HCT116 (cell line): ENCODE data around the gene PLCB4. TPM values are rescaled to one million over a fixed set of nuclear protein-coding genes. Genes with fewer than 3 reads are reported as not detected.

Experiments used
- ATAC-seq: fragments of 200-7000 bp; cut with Tn5 transposase; 2 replicates; pipeline ENCODE4 v1.9.1; 2020; ENCODE audit warnings: mild to moderate bottlenecking, moderate library complexity
- BruUV-seq: library from RNA; stranded (reverse); fragments of 400-500 nt; replicated peaks from 2 replicates; lab custom pipeline; 2021; lab: Mats Ljungman, UMichigan
- CTCF ChIA-PET: fragments of 300-600 bp; sonication (Branson Sonifier 250); formaldehyde crosslinking; loops from one replicate; lab custom pipeline; 2021; ENCODE audit warnings: antibody characterized with exemption; lab: Charles Lee
- POLR2A ChIA-PET: fragments of 300-600, 350-600 bp; sonication (Branson Sonifier 250); formaldehyde crosslinking; loops from one replicate; lab custom pipeline; 2021; ENCODE audit warnings: antibody characterized with exemption; lab: Charles Lee
- RAD21 ChIA-PET, 2 experiments: fragments of 300-600 bp; sonication (Branson Sonifier 250); formaldehyde crosslinking; loops; one replicate each; lab custom pipeline; 2023; ENCODE audit warnings: low total read pairs in 2 of 2; ENCODE audit not compliant: uncharacterized antibody in 2 of 2, unreplicated experiment in 2 of 2, low non-redundant PET in 1 of 2; lab: Charles Lee
- DNase-seq: peaks from one replicate; pipeline ENCODE4 v3.0.0-alpha.2; 2010; ENCODE audit warnings: low read depth, low spot score
- H2AFZ ChIP-seq: fragments of 200-600 bp; shearing (Covaris generic), sonication (generic); 2 replicates; pipeline ENCODE4 v1.6.1; 2017; ENCODE audit warnings: low read depth, mixed run types, mixed read lengths, antibody characterized with exemption, low read length; ENCODE audit not compliant: poor library complexity, severe bottlenecking
- H3K27ac ChIP-seq: 2 replicates; pipeline ENCODE4 v1.5.1; 2012; ENCODE audit warnings: low read depth, low read length
- H3K27me3 ChIP-seq: fragments of 200-600 bp; sonication (generic); 2 replicates; pipeline ENCODE4 v1.6.1; 2016; ENCODE audit warnings: mixed run types, low read length, mixed read lengths; ENCODE audit not compliant: insufficient read depth
- H3K36me3 ChIP-seq, 2 experiments: fragments of 200-500 bp in 1 of 2; fragments of 200-600 bp in 1 of 2; sonication (Bioruptor generic) in 1 of 2; sonication (generic) in 1 of 2; 2 replicates each; pipeline versions ENCODE4 v1.5.1 to v1.6.1; 2014 to 2016; ENCODE audit warnings: low read length in 2 of 2, inconsistent platforms in 1 of 2, mixed read lengths in 1 of 2, mixed run types in 1 of 2; ENCODE audit not compliant: insufficient read depth in 2 of 2, control insufficient read depth in 1 of 2
- H3K4me1 ChIP-seq, 2 experiments: fragments of 200-600 bp in 1 of 2; sonication (generic) in 1 of 2; 2 replicates each; pipeline versions ENCODE4 v1.5.1 to v1.6.1; 2012 to 2017; ENCODE audit warnings: low read length in 2 of 2, inconsistent platforms in 1 of 2, mild to moderate bottlenecking in 1 of 2, mixed read lengths in 1 of 2, mixed run types in 1 of 2, moderate library complexity in 1 of 2; ENCODE audit not compliant: insufficient read depth in 2 of 2, control insufficient read depth in 1 of 2
- H3K4me2 ChIP-seq: fragments of 200-600 bp; sonication (generic); 2 replicates; pipeline ENCODE4 v1.6.1; 2017; ENCODE audit warnings: mixed run types, low read length, mixed read lengths
- H3K4me3 ChIP-seq, 2 experiments: fragments of 200-600 bp in 1 of 2; sonication (generic) in 1 of 2; replicated peaks in 1 of 2; 2 replicates each; pipeline ENCODE4 v1.5.1; 2011 to 2016; ENCODE audit warnings: low read length in 2 of 2, control low read depth in 1 of 2, low read depth in 1 of 2, mild to moderate bottlenecking in 1 of 2, mixed read lengths in 1 of 2, mixed run types in 1 of 2
- H3K79me2 ChIP-seq: fragments of 200-600 bp; sonication (generic); 2 replicates; pipeline ENCODE4 v1.6.1; 2017; ENCODE audit warnings: mild to moderate bottlenecking, mixed run types, low read length, moderate library complexity, mixed read lengths; ENCODE audit not compliant: insufficient read depth
- H3K9ac ChIP-seq: fragments of 200-600 bp; sonication (generic); 2 replicates; pipeline ENCODE4 v1.6.1; 2016; ENCODE audit warnings: low read length, mixed read lengths
- H3K9me2 ChIP-seq: fragments of 200-600 bp; sonication (generic), shearing (Covaris generic); 2 replicates; pipeline ENCODE4 v1.6.1; 2017; ENCODE audit warnings: mixed run types, mild to moderate bottlenecking, moderate library complexity; ENCODE audit not compliant: insufficient read depth
- H3K9me3 ChIP-seq, 2 experiments: fragments of 200-500 bp in 1 of 2; fragments of 200-600 bp in 1 of 2; sonication (Bioruptor generic) in 1 of 2; sonication (generic) in 1 of 2; 2 replicates each; pipeline ENCODE4 v1.6.1; 2014 to 2017; ENCODE audit warnings: low read length in 2 of 2, mixed read lengths in 2 of 2, inconsistent platforms in 1 of 2, low read depth in 1 of 2, mild to moderate bottlenecking in 1 of 2, mixed run types in 1 of 2, moderate library complexity in 1 of 2; ENCODE audit not compliant: control insufficient read depth in 1 of 2, insufficient read depth in 1 of 2
- H4K20me1 ChIP-seq: fragments of 200-600 bp; sonication (generic), shearing (Covaris generic); 2 replicates; pipeline ENCODE4 v1.6.1; 2017; ENCODE audit warnings: mixed run types, mild to moderate bottlenecking, moderate library complexity; ENCODE audit not compliant: insufficient read depth
- CBX3 ChIP-seq: IDR thresholded peaks from 2 replicates; pipeline ENCODE4 v1.6.1; 2012; ENCODE audit warnings: low read depth
- CEBPB ChIP-seq: IDR thresholded peaks from 2 replicates; pipeline ENCODE4 v1.6.1; 2012; ENCODE audit warnings: low read depth
- EGR1 ChIP-seq: IDR thresholded peaks from 2 replicates; pipeline ENCODE4 v1.6.1; 2012; ENCODE audit warnings: low read depth
- EZH2phosphoT487 ChIP-seq: fragments of 200-600 bp; IDR thresholded peaks from 2 replicates; pipeline ENCODE4 v1.6.1; 2018; ENCODE audit warnings: antibody characterized with exemption, borderline replicate concordance
- FOSL1 ChIP-seq: IDR thresholded peaks from 2 replicates; pipeline ENCODE4 v1.6.1; 2012; ENCODE audit warnings: low read depth
- JUND ChIP-seq: IDR thresholded peaks from 2 replicates; pipeline ENCODE4 v1.6.1; 2012
- MAX ChIP-seq: IDR thresholded peaks from 2 replicates; pipeline ENCODE4 v1.6.1; 2012
- POLR2A ChIP-seq: IDR thresholded peaks from 2 replicates; pipeline ENCODE4 v1.7.0; 2011; ENCODE audit warnings: borderline replicate concordance; ENCODE audit not compliant: insufficient read depth, insufficient read length; ENCODE audit errors: extremely low read depth
- RAD21 ChIP-seq: IDR thresholded peaks from 2 replicates; pipeline ENCODE4 v1.6.1; 2012; ENCODE audit warnings: low read depth, mild to moderate bottlenecking
- SIN3A ChIP-seq: IDR thresholded peaks from 2 replicates; pipeline ENCODE4 v1.6.1; 2012; ENCODE audit warnings: low read depth
- SP1 ChIP-seq: IDR thresholded peaks from 2 replicates; pipeline ENCODE4 v1.6.1; 2012; ENCODE audit warnings: low read depth
- SRF ChIP-seq: IDR thresholded peaks from 2 replicates; pipeline ENCODE4 v1.6.1; 2012; ENCODE audit warnings: low read depth
- YY1 ChIP-seq: IDR thresholded peaks from 2 replicates; pipeline ENCODE4 v1.6.1; 2011; ENCODE audit warnings: low read length, low read depth, moderate library complexity, mild to moderate bottlenecking; ENCODE audit not compliant: insufficient replicate concordance; ENCODE audit errors: extremely low read depth
- ZFX ChIP-seq: fragments of 450-650 bp; IDR thresholded peaks from 2 replicates; pipeline ENCODE4 v1.6.1; 2017
- ZNF274 ChIP-seq: fragments of 200-500 bp; sonication (Bioruptor generic); IDR thresholded peaks from 2 replicates; pipeline ENCODE4 v1.6.1; 2014; ENCODE audit warnings: mild to moderate bottlenecking, low read depth, low read length, inconsistent platforms
- intact Hi-C: fragments of 100-400 bp; cut with micrococcal nuclease; formaldehyde crosslinking; loops from 2 replicates; pipeline ENCODE4 v1.10.0; 2022
- total RNA-seq: library from RNA; stranded (reverse); gene quantifications from one replicate; pipeline ENCODE4 v1.2.1, GENCODE V29; 2021; ENCODE audit not compliant: unreplicated experiment
- TF ChIP-seq, protein P1 (sequence below): IDR thresholded peaks from 2 replicates; pipeline ENCODE4 v1.6.1; 2011; ENCODE audit warnings: mild to moderate bottlenecking, low read length, moderate library complexity; ENCODE audit not compliant: insufficient replicate concordance; ENCODE audit errors: extremely low read depth
- TF ChIP-seq, protein P2 (sequence below): IDR thresholded peaks from 2 replicates; pipeline ENCODE4 v1.6.1; 2012
- TF ChIP-seq, protein P3 (sequence below): IDR thresholded peaks from 2 replicates; pipeline ENCODE4 v1.6.1; 2012; ENCODE audit warnings: low read depth

The PLCB4 gene
- total RNA-seq, 1 experiment from 2014 or later: 2.5 TPM

- ATAC-seq (no peak), DNase-seq (no peak)
- Histone ChIP-seq H3K79me2 (no peaks in the 10 kb centered on the region), H3K9me2 (no peaks in the 10 kb centered on the region), H4K20me1 (no peaks in the 10 kb centered on the region), H3K9me3 (no peaks in the 10 kb centered on the region), H3K4me1 (no peaks in the 10 kb centered on the region), H3K36me3 (no peaks in the 10 kb centered on the region), H3K9ac (no peak overlapping the region), H3K4me2 (no peak overlapping the region), H3K27ac (no peak overlapping the region), H3K4me3 (no peak overlapping the region), H2AFZ (no peak overlapping the region), H3K27me3 (no peaks in the 10 kb centered on the region)
- ChIA-PET POLR2A (no interaction called here), CTCF (interaction anchor here (1.0 kb wide), 1 partner anchor 561 kb away, joined by 3 read pairs; no protein-coding TSS in a partner anchor), RAD21 (no interaction called here)
- no TSS peak for BruUV-seq
- no peak for TF ChIP-seq RAD21
- no peak for TF ChIP-seq FOSL1
- no peak for TF ChIP-seq ZFX
- no peak for TF ChIP-seq SIN3A
- no peak for TF ChIP-seq ZNF274
- TF ChIP-seq JUND: no peak
- no peak for TF ChIP-seq EZH2phosphoT487
- TF ChIP-seq, protein P1, sequence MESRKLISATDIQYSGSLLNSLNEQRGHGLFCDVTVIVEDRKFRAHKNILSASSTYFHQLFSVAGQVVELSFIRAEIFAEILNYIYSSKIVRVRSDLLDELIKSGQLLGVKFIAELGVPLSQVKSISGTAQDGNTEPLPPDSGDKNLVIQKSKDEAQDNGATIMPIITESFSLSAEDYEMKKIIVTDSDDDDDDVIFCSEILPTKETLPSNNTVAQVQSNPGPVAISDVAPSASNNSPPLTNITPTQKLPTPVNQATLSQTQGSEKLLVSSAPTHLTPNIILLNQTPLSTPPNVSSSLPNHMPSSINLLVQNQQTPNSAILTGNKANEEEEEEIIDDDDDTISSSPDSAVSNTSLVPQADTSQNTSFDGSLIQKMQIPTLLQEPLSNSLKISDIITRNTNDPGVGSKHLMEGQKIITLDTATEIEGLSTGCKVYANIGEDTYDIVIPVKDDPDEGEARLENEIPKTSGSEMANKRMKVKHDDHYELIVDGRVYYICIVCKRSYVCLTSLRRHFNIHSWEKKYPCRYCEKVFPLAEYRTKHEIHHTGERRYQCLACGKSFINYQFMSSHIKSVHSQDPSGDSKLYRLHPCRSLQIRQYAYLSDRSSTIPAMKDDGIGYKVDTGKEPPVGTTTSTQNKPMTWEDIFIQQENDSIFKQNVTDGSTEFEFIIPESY: no peak
- no peak for TF ChIP-seq CEBPB
- no peak for TF ChIP-seq YY1
- no peak for TF ChIP-seq POLR2A
- no peak for TF ChIP-seq EGR1
- TF ChIP-seq CBX3: no peak
- TF ChIP-seq, protein P2, sequence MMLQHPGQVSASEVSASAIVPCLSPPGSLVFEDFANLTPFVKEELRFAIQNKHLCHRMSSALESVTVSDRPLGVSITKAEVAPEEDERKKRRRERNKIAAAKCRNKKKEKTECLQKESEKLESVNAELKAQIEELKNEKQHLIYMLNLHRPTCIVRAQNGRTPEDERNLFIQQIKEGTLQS: no peak
- TF ChIP-seq SP1: no peak
- no peak for TF ChIP-seq MAX
- no peak for TF ChIP-seq SRF
- TF ChIP-seq, protein P3, sequence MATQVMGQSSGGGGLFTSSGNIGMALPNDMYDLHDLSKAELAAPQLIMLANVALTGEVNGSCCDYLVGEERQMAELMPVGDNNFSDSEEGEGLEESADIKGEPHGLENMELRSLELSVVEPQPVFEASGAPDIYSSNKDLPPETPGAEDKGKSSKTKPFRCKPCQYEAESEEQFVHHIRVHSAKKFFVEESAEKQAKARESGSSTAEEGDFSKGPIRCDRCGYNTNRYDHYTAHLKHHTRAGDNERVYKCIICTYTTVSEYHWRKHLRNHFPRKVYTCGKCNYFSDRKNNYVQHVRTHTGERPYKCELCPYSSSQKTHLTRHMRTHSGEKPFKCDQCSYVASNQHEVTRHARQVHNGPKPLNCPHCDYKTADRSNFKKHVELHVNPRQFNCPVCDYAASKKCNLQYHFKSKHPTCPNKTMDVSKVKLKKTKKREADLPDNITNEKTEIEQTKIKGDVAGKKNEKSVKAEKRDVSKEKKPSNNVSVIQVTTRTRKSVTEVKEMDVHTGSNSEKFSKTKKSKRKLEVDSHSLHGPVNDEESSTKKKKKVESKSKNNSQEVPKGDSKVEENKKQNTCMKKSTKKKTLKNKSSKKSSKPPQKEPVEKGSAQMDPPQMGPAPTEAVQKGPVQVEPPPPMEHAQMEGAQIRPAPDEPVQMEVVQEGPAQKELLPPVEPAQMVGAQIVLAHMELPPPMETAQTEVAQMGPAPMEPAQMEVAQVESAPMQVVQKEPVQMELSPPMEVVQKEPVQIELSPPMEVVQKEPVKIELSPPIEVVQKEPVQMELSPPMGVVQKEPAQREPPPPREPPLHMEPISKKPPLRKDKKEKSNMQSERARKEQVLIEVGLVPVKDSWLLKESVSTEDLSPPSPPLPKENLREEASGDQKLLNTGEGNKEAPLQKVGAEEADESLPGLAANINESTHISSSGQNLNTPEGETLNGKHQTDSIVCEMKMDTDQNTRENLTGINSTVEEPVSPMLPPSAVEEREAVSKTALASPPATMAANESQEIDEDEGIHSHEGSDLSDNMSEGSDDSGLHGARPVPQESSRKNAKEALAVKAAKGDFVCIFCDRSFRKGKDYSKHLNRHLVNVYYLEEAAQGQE: no peak
- intact Hi-C loops: no loop called here
These were observed 252.1 kb downstream of the PLCB4 start for GRCh38 chr20:9321007-9321406.
